Measurements from ENCODE around the gene GATAD2A. TPM values are rescaled to one million over a fixed set of nuclear protein-coding genes. Genes with fewer than 3 reads are reported as not detected.

GATAD2A gene
- total and polyA plus RNA-seq, 7 donors = 18.5 to 65.9 (median 43.4) TPM

DNA sequence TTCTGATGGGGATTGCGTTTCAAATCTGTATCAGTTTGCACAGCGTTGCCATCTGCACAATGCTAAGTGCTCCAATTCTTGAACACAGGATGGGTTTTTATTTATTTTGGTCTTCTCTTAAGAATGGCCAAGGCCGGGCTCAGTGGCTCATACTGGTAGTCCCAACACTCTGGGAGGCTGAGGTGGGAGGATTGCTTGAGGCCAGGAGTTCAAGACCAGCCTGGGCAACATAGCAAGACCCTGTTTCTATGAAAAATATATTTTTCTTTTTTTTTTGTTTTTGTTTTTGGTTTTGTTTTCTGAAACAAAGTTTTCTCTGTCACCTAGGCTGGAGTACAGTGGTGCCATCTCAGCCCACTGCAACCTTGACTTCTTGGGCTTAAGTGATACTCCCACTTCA, 117.7 kb downstream of the GATAD2A start:
- intact Hi-C loops (cut with DNase I) = no loop called here

DNA sequence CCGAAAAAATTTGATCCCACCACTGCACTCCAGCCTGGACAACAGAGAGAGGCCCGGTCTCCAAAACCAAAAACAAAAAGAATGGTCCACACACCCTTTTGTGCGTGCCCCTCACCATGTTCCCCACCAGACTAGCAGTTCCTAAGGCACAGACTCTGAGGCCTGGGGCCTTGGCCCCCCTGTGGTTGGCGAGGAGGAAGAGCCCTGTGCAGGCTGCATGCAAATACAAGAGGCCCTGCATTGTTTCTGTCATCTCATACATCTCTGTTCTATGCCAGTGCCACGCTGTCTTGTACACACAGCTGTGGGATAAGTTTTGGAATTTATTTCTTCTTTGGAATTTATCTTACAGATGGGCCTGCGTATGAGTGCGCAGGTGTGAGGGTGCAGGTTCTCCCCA, 118.6 kb downstream of the GATAD2A start:
- intact Hi-C loops (cut with DNase I) = no loop called here
- H3K27me3 ChIP-seq (ENCODE audit: insufficient read depth in 3 of 3, low read length in 2 of 3) = no peaks in the 10 kb centered on the region
- no peak overlapping the region for H3K27ac ChIP-seq
- no peak for DNase-seq
- H3K4me1 ChIP-seq = peaks cover 8% of the 10 kb centered on the region
- TF ChIP-seq, protein P1, sequence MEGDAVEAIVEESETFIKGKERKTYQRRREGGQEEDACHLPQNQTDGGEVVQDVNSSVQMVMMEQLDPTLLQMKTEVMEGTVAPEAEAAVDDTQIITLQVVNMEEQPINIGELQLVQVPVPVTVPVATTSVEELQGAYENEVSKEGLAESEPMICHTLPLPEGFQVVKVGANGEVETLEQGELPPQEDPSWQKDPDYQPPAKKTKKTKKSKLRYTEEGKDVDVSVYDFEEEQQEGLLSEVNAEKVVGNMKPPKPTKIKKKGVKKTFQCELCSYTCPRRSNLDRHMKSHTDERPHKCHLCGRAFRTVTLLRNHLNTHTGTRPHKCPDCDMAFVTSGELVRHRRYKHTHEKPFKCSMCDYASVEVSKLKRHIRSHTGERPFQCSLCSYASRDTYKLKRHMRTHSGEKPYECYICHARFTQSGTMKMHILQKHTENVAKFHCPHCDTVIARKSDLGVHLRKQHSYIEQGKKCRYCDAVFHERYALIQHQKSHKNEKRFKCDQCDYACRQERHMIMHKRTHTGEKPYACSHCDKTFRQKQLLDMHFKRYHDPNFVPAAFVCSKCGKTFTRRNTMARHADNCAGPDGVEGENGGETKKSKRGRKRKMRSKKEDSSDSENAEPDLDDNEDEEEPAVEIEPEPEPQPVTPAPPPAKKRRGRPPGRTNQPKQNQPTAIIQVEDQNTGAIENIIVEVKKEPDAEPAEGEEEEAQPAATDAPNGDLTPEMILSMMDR (IDR thresholded peaks at IDR 0.05) = no peak
- WGBS, 3 donors = 84 to 95% (median 89%) methylated on average over 7 of the region's 7 CpGs
- no peak for ATAC-seq
- H3K36me3 ChIP-seq (ENCODE audit: insufficient read depth in 1 of 2, low read depth in 1 of 2) = peaks cover 0 to 64% of the 10 kb centered on the region in 2 donors
- H3K9me3 ChIP-seq = no peaks in the 10 kb centered on the region
- no peak overlapping the region for H3K4me3 ChIP-seq

More for the DNA sequence above, 117.7 kb downstream of the GATAD2A start:
- DNase-seq (no peak), ATAC-seq (no peak)
- peaks cover 10% of the 10 kb centered on the region for H3K4me1 ChIP-seq
- H3K4me3 ChIP-seq = no peak overlapping the region
- H3K27me3 ChIP-seq (ENCODE audit: insufficient read depth in 3 of 3, low read length in 2 of 3) = no peaks in the 10 kb centered on the region
- H3K36me3 ChIP-seq (ENCODE audit: insufficient read depth in 1 of 2, low read depth in 1 of 2) = peaks cover 0 to 59% of the 10 kb centered on the region in 2 donors
- WGBS, 3 donors = 69 to 77% (median 73%) methylated on average over 3 of the region's 3 CpGs
- H3K9me3 ChIP-seq = no peaks in the 10 kb centered on the region
- H3K27ac ChIP-seq = no peak overlapping the region
- TF ChIP-seq, protein P1 (IDR thresholded peaks at IDR 0.05) = no peak

DNA sequence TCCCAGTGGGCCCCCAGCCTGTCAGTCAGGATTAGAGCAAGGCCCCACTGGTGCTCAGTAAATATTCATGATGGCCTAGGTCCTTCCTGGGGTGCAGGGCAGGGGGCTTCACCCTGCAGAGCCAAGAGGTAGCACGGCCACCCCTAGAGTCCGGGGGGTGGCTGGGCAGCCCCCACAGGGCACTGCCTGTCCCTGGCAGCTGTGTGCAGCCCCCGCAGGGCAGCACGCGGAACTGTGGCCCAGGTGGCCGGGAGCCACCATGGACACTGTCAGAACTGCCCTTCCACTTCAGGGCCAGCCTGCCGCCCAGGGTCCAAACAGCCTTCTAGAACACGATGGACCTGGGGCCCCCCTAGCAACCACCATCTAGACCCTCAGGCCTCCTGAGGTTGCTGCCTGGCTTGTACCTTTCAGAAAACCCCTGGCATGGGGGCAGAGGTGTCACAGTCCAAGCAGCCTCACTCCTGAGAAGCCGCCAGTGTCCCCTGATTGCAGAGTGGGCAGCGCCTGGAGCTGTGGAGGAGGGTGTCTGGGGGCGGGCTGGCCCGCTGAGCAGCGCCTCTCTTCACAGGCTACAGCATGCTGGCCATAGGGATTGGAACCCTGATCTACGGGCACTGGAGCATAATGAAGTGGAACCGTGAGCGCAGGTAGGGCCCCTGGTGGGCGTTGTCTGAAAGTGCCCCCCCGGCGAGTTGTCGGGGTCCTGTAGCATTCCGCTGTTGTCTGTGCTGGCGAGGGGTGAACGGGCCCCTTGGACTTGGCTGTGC, 120.3 kb downstream of the GATAD2A start:
- WGBS, 3 donors = 87 to 91% (median 89%) methylated on average over 19 to 23 of the region's 23 CpGs
- ATAC-seq (no peak), DNase-seq (no peak)
- intact Hi-C loops (cut with DNase I) = no loop called here
- Histone ChIP-seq H3K27me3 (ENCODE audit: insufficient read depth in 3 of 3, low read length in 2 of 3) (no peaks in the 10 kb centered on the region), H3K4me1 (peaks cover 3% of the 10 kb centered on the region), H3K36me3 (ENCODE audit: insufficient read depth in 1 of 2, low read depth in 1 of 2) (peaks cover 0 to 53% of the 10 kb centered on the region in 2 donors), H3K4me3 (no peak overlapping the region), H3K27ac (no peak overlapping the region), H3K9me3 (no peaks in the 10 kb centered on the region)
- TF ChIP-seq, protein P1 (IDR thresholded peaks at IDR 0.05) = no peak

DNA sequence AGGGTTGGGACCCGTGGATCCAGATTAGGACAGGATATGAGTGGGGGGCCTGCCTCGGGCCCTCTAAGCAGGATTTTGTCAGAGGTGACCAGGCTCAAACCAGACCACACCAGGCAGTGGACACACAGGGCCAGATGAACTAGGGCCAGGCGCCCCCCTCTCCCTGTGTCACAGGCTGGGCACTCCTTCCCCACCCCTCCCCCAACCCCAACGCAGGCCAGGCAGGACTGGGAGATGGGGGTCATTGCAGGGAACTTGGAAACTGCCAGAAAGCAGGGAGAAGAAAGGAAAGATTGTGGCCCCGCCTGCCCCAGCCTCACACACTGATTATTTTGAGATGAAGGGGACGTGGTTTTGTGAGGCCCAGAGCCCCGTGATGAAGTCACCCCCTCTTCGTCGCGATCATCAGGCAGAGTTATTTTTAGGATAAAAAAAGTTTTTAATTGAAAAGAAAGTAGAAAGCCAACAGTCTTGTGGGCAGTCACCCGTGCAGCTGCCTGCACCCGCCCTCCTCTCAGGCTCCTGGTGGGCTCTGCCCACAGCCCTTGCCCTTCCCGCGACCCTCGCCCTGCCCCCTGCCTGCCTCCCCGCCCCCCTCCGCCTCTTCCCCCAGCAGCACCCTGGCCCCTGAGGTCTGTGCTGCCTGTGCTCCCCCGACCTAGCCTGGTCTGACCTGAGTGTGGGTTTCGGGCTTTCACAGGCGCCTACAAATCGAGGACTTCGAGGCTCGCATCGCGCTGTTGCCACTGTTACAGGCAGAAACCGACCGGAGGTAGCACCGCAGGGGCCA, 121.3 kb downstream of the GATAD2A start:
- H3K27ac ChIP-seq = no peak overlapping the region
- intact Hi-C loops (cut with DNase I) = no loop called here
- TF ChIP-seq, protein P1 (IDR thresholded peaks at IDR 0.05) = no peak
- no peaks in the 10 kb centered on the region for H3K27me3 ChIP-seq (ENCODE audit: insufficient read depth in 3 of 3, low read length in 2 of 3)
- ATAC-seq = no peak
- no peak overlapping the region for H3K4me3 ChIP-seq
- DNase-seq = no peak
- 84 to 85% (median 84%) methylated on average over 26 to 28 of the region's 28 CpGs for WGBS, 3 donors
- H3K9me3 ChIP-seq = no peaks in the 10 kb centered on the region
- no peaks in the 10 kb centered on the region for H3K4me1 ChIP-seq
- peaks cover 0 to 51% of the 10 kb centered on the region in 2 donors for H3K36me3 ChIP-seq (ENCODE audit: insufficient read depth in 1 of 2, low read depth in 1 of 2)

Measured in psoas muscle (tissue), 8 donors.